Activated T-cell treated with anti-CD3 and anti-CD28 coated beads, Interleukin-2, amount 50 U/mL, for 24 hours (primary cell): ENCODE data around the gene GKN1.

Source experiments
- DNase-seq: peaks from one replicate; pipeline ENCODE4 v3.0.0-alpha.2; 2020
- H3K27ac Mint-ChIP-seq: 2 replicates; pipeline ENCODE4 v1.8.0; 2020; ENCODE audit warnings: mild to moderate bottlenecking, mixed read lengths
- H3K27me3 Mint-ChIP-seq: 2 replicates; pipeline ENCODE4 v1.8.0; 2020; ENCODE audit warnings: mixed read lengths
- H3K36me3 Mint-ChIP-seq: 2 replicates; pipeline ENCODE4 v1.8.0; 2020; ENCODE audit warnings: low read depth, mixed read lengths
- H3K4me1 Mint-ChIP-seq: 2 replicates; pipeline ENCODE4 v1.8.0; 2020; ENCODE audit warnings: low read depth, mixed read lengths
- H3K4me3 Mint-ChIP-seq: 2 replicates; pipeline ENCODE4 v1.8.0; 2020; ENCODE audit warnings: mild to moderate bottlenecking, moderate library complexity, mixed read lengths
- H3K9me3 Mint-ChIP-seq: 2 replicates; pipeline ENCODE4 v1.8.0; 2020; ENCODE audit warnings: mixed read lengths

GKN1 gene

DNA sequence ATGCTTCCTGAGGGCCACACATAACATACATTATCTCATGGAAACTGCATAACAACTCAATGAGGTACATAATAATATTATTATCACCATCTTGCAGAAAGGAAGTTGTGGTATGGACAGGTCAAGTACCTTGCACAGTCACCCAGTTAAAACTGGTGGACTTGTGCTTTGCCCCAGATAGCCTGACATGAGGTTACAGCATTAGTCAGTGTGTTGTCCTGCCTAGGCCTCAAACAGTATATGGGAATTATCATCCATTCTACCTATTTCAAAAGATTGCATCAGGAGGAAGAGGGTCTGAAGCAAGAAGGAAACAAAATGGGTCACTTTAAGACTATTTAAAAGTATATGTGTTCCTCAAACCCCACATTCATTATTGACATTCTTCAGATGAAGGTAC, 33.2 kb downstream of the GKN1 start:
- Mint-ChIP-seq H3K9me3 (no peaks in the 10 kb centered on the region), H3K4me1 (peaks cover 3% of the 10 kb centered on the region), H3K4me3 (no peak overlapping the region), H3K27me3 (peaks cover 40% of the 10 kb centered on the region), H3K27ac (no peak overlapping the region), H3K36me3 (no peaks in the 10 kb centered on the region)
- DNase-seq, result no peak

GRCh38 chr2:69010437-69011194, 36.2 kb downstream of the GKN1 start:
- Mint-ChIP-seq H3K4me3 (no peak overlapping the region), H3K27me3 (peaks cover 52% of the 10 kb centered on the region), H3K4me1 (peaks cover 15% of the 10 kb centered on the region), H3K36me3 (no peaks in the 10 kb centered on the region), H3K9me3 (no peaks in the 10 kb centered on the region), H3K27ac (no peak overlapping the region)
- no peak for DNase-seq

DNA sequence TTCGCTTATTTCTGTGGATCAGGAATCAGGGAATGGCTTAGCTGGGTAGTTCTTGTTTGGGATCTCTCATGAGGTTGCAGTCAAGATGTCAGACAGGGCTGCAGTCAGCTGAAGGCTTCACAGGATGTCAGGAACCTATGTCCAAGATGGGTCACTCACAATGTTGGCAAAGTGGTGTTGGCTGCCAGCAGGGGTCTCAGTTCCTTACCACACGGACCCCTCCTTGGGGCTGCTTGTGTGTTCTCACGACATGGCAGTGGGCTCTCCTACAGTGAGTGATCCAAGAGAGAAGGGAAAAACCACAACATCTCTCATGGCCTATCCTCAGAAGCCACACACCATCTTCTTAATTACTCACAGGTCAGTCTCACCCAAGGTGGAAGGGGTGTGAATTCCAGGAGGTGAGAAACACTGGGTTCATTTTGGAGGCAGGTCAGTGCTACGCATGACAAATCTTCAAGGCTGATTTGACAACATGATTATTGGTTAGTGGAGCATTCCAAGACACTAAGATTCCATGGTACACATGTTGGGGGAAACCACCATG, 37.2 kb downstream of the GKN1 start:
- Mint-ChIP-seq H3K4me3 (no peak overlapping the region), H3K27me3 (peaks cover 52% of the 10 kb centered on the region), H3K27ac (no peak overlapping the region), H3K36me3 (no peaks in the 10 kb centered on the region), H3K4me1 (peaks cover 15% of the 10 kb centered on the region), H3K9me3 (no peaks in the 10 kb centered on the region)
- DNase-seq, result no peak

DNA sequence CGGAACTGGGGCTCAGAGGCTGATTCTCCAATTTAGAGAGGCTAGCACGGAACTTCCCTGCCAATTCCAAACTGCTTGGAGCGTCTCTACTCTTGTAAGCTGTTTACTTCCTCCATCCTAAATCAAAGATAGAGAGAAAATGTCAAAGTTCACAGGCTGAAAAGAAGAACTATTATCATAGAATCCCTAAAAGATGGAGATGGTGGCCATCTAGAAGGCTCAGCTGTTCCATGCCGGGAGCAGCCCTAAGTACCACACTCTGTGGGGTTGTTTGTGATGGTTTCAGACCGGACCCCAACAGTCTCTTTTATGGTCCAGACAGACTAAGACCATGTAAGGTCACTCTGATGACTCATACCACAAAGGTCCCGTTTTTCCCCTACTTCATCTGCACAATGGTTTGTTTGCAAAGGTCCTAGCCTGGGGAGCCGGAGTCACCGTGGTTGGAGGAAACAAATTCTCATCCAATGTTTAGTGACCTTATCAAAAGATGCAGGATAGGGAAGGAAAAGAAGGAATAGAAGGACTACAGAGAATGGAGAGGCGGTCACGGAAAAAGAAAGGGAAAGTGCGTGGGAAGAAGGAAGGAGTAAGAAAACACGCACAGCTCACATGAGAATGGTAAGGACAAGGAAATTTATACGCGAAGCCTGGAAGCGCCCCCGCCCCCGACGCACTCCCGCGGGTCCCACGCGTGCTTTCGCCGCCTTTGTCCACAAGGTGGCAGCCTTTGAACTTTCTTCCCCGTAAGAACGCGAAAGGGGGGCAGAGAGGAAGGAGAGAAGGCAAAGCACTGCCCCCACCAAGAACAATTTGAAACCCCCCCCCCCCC, 38.1 kb downstream of the GKN1 start:
- H3K4me1 Mint-ChIP-seq, result peaks cover 15% of the 10 kb centered on the region
- H3K27ac Mint-ChIP-seq, result no peak overlapping the region
- peak overlapping the region; percentile 73 for H3K4me3 Mint-ChIP-seq
- no peaks in the 10 kb centered on the region for H3K36me3 Mint-ChIP-seq
- no peaks in the 10 kb centered on the region for H3K9me3 Mint-ChIP-seq
- peak; percentile 61 for DNase-seq
- peaks cover 60% of the 10 kb centered on the region for H3K27me3 Mint-ChIP-seq

DNA sequence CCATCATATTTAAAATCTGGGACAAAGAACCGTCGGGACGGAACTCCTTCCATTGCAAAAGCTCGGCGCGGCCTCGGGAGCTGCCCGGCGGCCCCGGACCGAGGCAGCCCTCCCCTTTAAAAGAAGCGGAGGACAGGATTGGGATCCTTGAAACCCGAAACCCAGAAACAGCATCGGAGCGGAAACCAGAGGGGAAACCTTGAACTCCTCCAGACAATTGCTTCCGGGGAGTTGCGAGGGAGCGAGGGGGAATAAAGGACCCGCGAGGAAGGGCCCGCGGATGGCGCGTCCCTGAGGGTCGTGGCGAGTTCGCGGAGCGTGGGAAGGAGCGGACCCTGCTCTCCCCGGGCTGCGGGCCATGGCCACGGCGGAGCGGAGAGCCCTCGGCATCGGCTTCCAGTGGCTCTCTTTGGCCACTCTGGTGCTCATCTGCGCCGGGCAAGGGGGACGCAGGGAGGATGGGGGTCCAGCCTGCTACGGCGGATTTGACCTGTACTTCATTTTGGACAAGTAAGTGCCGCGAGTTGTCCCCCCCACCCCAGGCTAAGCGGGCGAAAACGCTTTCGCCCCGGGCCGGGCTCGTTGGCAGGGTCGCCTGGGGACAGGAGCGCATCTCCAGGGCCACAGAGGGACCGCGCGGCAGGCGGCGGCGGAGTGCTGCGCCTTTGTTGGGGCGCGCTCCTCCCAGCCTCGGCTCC, 38.9 kb downstream of the GKN1 start, which contains the start of gene ANTXR1:
Gene ANTXR1 (plus strand): TSS at position 38 of the 698 bp plus-strand sequence. CDS start 321 bp downstream, at position 359.
- Mint-ChIP-seq H3K36me3 (no peaks in the 10 kb centered on the region), H3K27me3 (peaks cover 67% of the 10 kb centered on the region), H3K4me3 (peak within 1 kb of the TSS; percentile 73), H3K27ac (no peak within 1 kb of the TSS), H3K4me1 (peaks cover 15% of the 10 kb centered on the region), H3K9me3 (no peaks in the 10 kb centered on the region)
- DNase-seq, result peak; percentile 45

DNA sequence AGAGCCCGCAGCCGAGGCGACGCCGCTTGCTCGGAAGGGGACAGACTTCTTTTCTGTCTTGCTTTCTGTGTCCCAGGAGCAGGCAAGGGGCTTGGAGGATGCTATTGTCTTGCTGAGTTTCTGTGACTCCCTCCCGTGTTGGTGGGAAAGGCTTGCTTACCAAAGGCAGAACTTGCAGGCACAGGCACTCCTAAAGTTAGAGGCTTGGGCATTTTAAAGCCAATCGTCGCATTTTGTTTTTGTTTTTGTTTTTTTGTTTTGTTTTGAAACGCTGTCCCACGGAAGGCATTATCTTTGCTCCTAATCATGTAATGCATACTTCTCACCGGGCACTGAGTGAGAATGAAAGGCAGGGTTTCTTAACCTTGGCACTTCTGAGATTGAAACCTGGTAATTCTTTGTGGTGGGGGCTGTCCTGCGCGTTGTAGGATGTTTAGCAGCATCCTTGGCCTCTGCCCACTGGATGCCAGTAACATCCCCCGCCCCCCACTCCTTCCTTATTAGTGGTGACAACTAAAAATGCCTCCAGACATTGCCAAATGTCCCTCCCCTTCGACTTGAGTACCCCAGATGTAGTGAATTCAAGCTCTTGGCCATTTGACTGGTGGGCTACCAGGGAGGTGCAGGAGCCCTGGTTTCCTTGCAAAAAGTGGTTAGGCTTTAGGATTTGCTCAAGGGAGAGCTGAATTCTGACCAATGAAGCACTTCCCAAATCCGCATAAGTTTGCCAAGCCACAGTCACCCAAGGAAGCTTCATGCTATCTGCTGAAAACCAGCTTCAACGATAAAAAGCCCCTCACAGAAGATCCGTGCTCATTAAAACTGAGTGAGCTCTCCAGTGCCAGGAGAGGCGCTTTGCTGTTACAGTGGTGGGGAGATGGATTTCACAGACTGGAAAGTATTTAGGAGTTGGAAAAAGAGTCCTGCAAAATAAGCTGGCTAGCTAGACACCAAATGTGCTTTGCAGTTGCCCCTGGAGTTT, 39.7 kb downstream of the GKN1 start:
- no peak for DNase-seq
- Mint-ChIP-seq H3K4me3 (peak overlapping the region; percentile 73), H3K4me1 (peaks cover 15% of the 10 kb centered on the region), H3K36me3 (no peaks in the 10 kb centered on the region), H3K27me3 (peaks cover 71% of the 10 kb centered on the region), H3K9me3 (no peaks in the 10 kb centered on the region), H3K27ac (no peak overlapping the region)

GRCh38 chr2:69017080-69017479, 42.6 kb downstream of the GKN1 start:
- Mint-ChIP-seq H3K4me3 (no peak overlapping the region), H3K4me1 (peaks cover 15% of the 10 kb centered on the region), H3K27ac (no peak overlapping the region), H3K27me3 (peaks cover 75% of the 10 kb centered on the region), H3K9me3 (no peaks in the 10 kb centered on the region), H3K36me3 (no peaks in the 10 kb centered on the region)
- no peak for DNase-seq

DNA sequence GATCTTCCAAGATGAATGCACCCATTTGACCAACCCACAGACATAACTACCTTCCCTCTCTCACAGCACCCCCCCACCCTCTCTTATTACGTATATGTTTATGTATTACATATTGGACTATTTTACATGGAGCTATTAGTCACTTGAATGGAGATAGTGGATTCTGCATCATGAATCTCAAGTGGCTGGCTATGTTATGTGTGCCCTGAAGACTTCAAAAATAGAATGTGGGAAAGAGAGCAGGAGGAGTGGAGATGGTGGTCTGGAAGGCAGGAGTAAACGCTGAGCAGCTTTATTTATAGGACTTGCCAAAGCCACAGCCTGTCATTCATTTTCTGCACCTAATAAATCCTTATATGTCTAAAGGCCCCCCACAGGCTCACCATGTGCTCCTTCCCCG, 43.4 kb downstream of the GKN1 start:
- DNase-seq, result no peak
- H3K4me3 Mint-ChIP-seq, result no peak overlapping the region
- no peaks in the 10 kb centered on the region for H3K9me3 Mint-ChIP-seq
- peaks cover 71% of the 10 kb centered on the region for H3K27me3 Mint-ChIP-seq
- peaks cover 9% of the 10 kb centered on the region for H3K4me1 Mint-ChIP-seq
- no peaks in the 10 kb centered on the region for H3K36me3 Mint-ChIP-seq
- no peak overlapping the region for H3K27ac Mint-ChIP-seq

GRCh38 chr2:69018678-69019095, 44.3 kb downstream of the GKN1 start:
- Mint-ChIP-seq H3K4me3 (no peak overlapping the region), H3K4me1 (peaks cover 6% of the 10 kb centered on the region), H3K27ac (no peak overlapping the region), H3K27me3 (peaks cover 64% of the 10 kb centered on the region), H3K9me3 (no peaks in the 10 kb centered on the region), H3K36me3 (no peaks in the 10 kb centered on the region)
- no peak for DNase-seq

DNA sequence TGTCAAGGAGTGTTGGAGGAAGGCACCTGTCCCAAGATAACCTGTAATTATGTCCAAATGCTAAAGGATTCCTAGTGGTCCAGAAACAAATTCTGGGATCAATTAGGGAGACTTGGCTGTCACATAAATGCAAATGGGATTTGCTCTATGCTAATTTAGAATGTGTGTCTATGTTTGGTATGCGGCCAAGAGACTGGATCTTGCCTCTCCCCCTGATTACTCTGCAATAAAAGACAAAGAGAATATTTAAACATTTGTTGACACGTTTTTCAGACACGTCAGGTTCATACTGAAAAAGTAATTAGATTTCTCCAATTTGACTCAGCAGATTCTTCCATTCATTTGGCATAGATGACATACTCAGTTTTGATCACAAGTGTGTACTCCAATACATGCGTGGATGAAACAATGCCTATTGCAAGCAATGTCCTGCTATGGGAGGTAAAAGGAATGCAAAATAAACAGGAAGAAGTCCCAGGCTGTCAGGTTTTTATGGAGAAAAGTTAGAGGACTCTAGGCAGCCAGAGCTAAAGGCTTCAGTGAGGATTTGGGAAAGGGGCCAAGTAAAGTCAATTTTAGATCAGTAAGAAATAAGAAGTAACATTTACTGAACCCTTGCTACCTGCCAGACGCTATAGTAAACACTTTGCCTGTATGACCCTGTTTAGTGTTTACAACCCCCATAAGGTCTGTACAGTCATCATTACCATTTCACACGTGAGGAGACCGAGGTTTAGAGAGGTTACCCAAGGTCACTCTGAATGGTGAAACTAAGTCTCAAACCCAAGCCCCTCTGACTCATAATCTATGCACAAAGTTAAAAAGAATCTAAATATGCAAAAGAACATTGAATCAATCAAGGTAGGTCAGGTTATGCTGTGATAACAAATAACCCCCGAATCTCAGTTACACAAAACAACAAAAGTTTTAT, 46.3 kb downstream of the GKN1 start:
- Mint-ChIP-seq H3K27me3 (peaks cover 51% of the 10 kb centered on the region), H3K4me3 (no peak overlapping the region), H3K4me1 (no peaks in the 10 kb centered on the region), H3K27ac (no peak overlapping the region), H3K9me3 (no peaks in the 10 kb centered on the region), H3K36me3 (no peaks in the 10 kb centered on the region)
- no peak for DNase-seq

GRCh38 chr2:69021727-69022126, 47.3 kb downstream of the GKN1 start:
- Mint-ChIP-seq H3K27ac (no peak overlapping the region), H3K4me1 (no peaks in the 10 kb centered on the region), H3K36me3 (no peaks in the 10 kb centered on the region), H3K9me3 (no peaks in the 10 kb centered on the region), H3K4me3 (no peak overlapping the region), H3K27me3 (peaks cover 54% of the 10 kb centered on the region)
- no peak for DNase-seq

DNA sequence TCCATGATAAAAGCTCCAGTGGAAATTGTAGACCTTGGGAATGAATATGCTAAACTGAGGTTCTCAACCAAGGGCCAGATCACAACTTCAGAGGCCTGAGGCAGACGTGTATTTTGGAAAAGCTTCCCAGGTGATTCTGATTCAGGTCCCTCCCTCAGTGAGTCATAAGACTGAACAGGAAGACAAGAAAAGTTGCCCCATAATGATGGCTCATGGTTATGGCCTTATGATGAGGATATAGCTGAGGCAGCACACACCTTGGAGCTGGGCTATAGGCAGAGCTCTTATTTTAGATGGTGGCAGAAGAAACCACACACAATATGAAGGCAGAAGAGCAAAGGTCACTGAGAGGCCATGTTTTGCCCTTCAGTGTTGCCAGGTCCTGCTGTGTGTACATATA, 48.1 kb downstream of the GKN1 start:
- Mint-ChIP-seq H3K27ac (no peak overlapping the region), H3K4me1 (no peaks in the 10 kb centered on the region), H3K4me3 (no peak overlapping the region), H3K36me3 (no peaks in the 10 kb centered on the region), H3K9me3 (no peaks in the 10 kb centered on the region), H3K27me3 (peaks cover 54% of the 10 kb centered on the region)
- DNase-seq, result no peak

GRCh38 chr2:69023236-69023635, 48.8 kb downstream of the GKN1 start:
- no peaks in the 10 kb centered on the region for H3K36me3 Mint-ChIP-seq
- no peak overlapping the region for H3K4me3 Mint-ChIP-seq
- no peaks in the 10 kb centered on the region for H3K4me1 Mint-ChIP-seq
- DNase-seq, result no peak
- peaks cover 47% of the 10 kb centered on the region for H3K27me3 Mint-ChIP-seq
- H3K27ac Mint-ChIP-seq, result no peak overlapping the region
- no peaks in the 10 kb centered on the region for H3K9me3 Mint-ChIP-seq
